Activated CD8-positive, alpha-beta memory T cell treated with anti-CD3 and anti-CD28 coated beads for 1 hour (primary cell): ENCODE results near the gene TPGS2.
"Not testable (repeated sequence)": the region's sequence is repeated elsewhere in the genome, so short reads cannot be mapped to it uniquely, and the experiment has no call there.

Experiments
- DNase-seq, 2 donors: peaks; one replicate each; pipeline ENCODE4 v3.0.0-alpha.2; 2020; ENCODE audit warnings: low read depth in 1 of 2; ENCODE audit errors: extremely low read depth in 1 of 2

Gene TPGS2

DNA sequence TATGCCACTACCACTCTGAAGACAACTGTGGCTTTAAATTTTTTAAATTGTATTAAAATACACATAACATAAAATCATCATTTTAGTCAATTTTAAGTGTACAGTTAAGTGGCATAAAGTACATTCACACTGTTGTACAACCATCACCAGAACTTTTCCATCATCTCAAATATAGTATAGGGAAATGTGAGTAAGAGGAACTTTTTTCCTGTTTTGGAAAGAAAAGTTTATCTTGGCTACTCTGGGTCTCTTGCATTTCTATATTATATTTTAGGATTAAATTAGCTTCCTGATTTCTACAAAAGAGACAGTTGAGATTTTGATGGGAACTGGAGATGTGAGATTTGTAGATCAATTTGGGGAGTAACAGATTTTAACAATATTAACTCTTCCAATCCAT is 3.3 kb downstream of the TPGS2 start:
- no peak for DNase-seq

DNA sequence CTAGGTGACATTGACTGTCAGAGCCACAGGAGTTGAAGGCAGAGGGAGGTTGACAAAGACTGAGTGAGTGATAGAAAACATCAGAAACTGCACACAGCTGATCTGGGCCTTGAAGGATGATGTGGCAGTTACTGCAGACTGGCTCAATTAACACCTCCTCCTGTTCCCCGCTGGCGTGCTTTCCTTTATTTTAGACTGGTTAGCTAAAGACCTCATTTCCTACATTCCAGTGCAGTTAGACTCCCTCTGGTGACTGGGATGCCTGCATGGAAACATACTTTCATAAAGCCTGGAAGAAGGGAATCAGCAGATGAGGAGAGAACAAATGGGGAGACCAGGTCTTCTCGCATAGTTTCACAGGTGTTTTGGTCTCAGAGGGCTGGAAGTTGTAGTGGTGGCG is 7.1 kb downstream of the TPGS2 start:
- DNase-seq: no peak

DNA sequence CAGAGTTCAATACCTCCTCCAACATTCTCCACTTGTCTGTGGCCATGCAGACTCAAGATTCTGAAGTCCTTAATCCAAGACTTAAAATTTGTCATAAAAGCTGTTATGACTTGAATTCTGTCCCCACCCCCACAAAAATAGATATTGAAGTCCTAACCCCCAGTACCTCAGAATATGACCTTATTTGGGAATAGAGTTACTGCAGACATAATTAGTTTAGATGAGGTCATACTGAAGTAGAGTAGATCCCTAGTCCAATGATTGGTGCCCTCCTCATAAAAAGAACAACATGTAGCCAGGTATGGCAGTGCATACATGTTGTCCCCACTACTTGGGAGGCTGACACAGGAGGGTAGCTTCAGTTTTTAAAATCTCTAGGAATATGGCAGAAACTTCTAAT is 9.2 kb downstream of the TPGS2 start:
- DNase-seq: no peak

DNA sequence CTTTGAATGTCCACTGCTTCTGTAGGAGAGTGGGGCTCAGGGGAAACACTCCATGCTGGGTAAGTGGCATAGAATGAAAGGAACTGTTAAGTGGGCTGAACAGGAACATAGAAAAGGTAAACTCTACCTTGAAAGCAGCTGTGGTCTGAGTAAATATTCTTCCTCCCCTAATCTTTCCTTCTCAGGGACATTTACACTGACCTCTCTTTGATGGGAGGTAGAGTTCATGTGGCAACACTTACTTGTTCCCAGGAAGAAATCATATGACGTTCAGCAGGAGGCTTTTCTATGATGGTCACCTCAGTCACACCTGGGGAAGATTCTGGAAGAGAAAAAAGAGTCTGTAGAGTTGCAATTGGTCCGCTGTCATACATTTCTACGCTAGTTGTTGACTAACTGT is 10.2 kb downstream of the TPGS2 start:
- DNase-seq: no peak

DNA sequence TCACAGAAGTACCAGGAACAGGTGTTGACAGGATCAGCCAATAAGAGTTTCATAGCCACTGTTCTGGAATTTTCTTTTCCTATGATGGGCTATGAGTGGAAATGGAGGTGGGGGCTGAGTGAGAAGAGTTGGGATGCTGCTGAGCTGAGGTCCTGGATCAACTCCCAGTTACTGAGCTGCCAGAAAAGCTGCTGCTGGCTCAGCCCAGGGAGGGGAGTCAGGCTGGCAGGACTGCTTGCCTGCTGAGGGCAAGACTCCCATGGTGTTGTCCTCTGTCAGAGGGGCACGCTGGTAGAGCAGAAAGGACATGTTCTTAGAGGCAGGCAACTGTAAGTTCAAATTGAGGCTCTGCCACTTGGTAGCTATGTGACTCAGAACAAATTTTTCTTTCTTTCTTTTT is 11.8 kb downstream of the TPGS2 start:
- DNase-seq: no peak

DNA sequence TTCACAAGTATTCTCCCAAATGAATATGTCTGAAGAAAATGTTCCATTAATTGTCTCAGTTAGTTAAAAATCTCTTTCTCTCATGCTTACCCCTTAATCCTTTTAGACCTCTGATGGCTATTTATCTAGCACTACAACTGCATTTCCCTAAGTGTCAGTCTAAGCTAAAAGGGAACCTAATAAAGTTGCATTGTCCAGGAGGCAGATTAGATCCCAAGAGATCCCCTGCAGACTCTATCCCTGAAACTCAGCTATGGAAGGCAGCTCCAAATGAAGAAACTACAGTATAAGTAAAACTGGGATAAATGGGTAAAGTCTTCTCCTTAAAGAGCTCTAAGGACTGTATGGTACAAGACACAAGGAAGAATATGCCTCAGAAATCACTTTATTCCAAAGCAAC is 12.7 kb downstream of the TPGS2 start:
- DNase-seq: not testable (repeated sequence)

DNA sequence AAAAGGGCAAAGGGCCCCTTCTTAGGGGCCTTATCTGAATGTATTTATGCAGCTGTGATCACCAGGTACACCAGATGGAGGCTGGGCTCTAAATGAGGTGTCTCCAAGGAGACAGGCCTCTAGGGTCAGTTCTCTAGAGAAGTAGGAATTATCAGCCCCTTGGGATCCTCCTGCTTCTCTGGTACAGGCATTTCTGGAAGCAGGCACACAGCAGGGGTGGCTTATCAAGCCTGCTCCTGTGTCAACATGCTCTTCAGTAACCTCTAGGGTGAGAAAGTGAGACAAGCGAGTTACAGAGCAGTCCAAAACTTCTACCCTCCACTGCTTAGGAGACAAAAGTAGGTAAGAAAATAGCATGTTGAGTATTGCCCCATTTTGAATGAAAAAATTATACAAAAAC is 13.8 kb downstream of the TPGS2 start:
- no peak for DNase-seq

DNA sequence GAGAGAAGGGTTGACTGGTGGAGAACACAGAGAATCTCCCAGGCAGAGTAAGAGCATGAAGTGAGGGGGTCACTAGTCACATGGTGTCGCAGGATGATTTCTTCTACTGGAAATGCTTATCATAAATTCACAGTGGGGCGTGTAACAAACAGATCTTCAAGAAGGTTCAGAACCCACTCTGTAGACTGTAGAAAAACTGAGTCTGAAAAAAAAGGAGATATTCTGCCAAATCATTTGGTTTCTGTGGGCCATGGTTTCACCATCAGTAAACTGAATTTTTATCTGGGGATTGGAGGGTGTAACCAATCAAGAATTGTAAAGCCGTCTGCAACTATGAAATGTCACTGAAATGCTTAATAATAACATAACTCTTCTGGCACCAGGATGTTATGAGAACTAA is 15.0 kb downstream of the TPGS2 start:
- no peak for DNase-seq

DNA sequence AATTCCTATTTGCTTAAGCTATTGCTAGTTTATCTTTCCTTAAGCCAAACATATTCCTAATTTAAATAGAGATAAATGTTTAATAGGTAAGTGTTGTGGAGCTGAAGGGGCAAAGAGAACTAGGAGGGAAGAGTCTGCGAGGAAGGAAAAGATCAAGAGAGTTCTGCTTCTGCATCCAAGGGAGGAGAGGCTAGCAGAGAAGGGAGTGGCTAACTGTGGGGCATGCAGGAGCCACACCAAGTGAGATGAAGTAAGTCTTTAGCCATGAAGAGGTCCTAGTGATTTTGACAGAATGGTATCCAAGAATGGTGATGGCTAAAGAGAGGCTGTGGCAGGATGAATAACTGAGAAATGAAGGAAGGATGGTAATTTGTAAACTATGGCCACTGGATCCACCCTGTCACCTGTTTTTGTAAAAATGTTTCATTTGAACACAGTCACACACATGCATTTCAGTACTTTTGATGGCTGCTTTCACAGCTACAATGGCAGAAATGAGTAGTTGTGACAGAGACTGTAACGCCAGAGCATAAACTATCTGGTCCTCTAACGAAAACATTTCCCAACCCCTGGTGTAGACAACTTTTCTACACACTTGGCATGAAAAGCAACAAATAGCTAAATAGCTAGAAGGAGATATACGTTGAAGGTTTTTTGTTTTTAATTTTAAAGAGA is 15.6 kb downstream of the TPGS2 start:
- no peak for DNase-seq

DNA sequence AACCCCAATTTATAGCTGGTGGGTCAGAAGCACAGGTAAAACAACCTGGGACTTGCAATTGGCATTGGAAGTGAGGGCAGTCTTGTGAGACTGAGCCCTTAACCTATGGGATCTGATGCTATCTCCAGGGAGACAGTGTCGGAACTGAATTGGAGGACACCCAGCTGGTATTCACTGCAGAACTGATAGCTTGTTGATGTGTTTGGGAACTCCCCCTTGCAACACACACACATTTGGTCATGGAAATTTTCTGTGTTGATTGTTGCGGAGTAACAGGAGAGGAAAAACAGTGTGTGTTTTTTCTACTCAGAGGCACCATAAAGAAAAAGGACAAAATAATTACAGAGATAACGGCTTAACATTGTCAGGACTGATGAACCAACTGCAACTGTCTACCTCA is 16.1 kb downstream of the TPGS2 start:
- no peak for DNase-seq

DNA sequence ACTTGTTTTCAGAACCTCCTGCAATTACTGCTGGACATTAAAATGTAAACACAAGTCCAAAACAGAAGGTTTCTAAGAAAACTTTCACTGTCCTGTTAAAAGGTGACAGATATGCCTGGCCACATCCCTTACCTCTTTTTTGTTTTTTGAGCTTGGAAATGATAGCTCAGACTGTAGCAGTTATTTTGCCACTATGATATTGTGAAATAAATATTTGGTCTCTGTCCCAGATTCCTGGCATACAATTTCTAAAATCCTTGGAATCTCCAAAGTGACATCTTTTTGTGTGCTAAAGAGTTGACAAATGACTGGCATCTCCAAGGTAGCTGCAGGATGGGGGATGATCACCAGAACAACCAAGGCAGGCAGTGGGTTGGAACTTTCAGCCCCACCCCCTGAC is 16.8 kb downstream of the TPGS2 start:
- no peak for DNase-seq

DNA sequence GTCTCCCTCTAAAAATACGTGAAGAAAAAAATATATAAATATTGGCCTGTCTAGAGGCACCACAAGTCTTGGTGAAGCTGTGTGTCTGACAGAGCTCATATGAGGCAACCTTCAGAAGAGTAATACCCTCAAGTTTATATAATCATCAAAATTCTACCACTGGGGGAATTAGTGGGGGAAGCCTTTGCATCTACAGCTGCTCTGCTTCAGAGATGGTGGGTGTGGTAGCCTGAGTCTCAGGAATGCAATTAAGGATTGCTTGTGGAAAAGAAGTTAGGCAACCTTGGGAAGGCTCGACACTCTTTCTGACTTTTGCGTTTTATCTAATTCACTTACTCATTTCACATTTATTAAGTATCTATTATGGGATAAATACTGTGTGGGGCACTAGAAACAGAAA is 17.4 kb downstream of the TPGS2 start:
- DNase-seq: no peak

DNA sequence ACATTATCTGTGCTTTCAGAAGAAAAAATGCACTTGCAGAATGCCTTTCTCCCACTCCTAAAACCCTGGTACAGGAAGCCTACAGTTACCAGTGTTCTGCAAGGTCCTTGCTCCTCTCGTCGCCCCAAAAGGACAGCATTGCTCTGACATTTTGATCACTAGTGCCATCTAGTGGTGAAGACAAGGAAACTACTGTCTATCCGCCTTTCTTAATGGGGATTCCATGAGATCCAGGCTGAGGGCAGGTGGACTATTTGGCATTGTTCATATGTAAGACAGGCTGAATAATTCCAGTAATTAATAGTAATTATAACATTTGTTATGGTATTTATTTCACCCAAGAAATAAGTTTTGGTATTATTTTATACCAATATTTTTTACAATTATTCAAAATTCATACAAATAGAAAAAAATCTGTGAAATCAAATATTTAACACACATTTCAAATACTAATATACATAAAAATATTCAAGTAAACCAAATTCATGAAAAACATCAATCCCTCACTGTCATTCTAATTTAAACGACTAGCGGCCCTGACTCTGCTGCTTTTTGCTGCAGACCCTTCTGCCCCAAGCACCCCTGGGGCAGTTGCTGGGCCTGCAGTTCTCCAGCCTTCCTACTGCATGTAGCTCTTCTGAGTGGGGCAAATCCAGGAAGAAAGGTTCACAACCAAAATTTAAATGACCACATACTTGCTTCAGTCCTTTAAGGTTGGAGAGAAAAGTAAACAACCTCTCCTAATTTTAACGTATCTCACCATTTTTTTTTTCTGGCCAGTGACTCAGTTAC is 19.0 kb downstream of the TPGS2 start:
- peak in 1 of 2 donors; percentile 6 for DNase-seq

DNA sequence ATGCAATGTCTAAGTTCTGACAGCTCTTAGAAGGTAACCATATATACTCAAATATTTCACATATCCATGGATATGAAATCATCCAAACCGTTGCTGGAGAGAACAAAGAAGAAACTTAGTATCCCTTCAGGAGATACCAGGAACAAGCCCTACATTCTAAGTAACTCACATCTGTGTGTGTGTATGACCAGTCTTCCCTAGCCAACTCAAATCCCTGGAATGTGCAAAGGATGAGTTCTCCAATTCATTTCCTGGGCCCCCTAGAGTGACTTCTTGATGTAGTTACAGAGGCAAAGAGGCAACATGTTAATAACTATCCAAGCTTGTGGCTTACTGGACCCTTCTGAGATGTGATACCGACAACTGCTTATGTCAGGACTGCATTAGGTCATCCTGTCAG is 20.1 kb downstream of the TPGS2 start:
- DNase-seq: no peak

DNA sequence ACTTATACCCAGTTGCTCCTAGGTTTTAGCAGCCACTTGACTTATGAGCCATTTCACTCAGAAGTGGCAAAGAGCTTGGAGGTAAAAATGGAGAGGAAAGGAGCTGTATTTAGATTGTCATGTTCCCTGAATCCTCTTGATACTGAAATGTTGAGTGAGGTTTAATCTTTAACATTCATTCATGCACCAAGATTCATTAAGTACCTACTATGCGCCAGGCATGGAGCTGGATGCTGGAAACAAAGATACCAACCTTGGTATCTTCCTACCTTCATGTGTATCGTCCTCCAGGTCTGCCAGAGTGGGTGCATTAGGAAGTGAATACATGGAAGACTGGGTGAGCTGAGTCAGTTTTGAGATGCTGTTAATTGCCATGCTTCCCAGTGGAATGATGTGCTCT is 23.7 kb downstream of the TPGS2 start:
- no peak for DNase-seq

DNA sequence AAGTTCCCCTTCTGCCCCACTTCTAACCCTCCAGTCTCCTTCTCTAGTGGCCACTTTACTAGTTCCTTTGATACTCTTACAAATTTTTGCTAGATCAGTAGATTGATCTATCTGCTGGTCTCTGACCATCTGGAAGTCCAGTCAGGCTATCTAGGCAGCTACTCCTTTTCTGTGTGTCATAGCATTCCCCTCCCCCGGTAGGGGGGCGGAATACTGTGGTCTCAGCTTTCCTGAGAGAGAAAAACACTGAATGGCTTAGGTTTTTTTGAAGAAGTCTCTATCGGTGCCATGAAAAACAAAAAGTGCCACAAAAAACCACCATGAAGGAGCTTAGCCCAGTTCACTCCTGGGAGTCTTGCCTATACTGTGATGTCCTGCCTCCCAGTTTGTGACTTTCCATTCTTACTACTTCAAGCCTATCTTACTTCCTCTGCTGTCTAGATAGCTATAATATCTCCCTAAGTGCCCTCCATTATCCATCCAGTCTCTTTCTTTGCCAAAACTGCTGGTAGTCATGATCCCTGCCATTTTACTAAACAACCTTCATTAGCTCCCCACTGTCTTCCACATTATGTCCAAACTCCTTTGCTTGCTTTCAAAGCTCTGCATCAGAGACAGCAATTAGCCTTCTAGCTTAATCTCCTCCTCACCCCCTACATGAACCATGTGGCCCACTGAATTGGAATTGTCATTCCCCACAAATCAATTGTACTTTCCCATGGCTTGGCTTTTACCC is 29.9 kb downstream of the TPGS2 start:
- DNase-seq: no peak

DNA sequence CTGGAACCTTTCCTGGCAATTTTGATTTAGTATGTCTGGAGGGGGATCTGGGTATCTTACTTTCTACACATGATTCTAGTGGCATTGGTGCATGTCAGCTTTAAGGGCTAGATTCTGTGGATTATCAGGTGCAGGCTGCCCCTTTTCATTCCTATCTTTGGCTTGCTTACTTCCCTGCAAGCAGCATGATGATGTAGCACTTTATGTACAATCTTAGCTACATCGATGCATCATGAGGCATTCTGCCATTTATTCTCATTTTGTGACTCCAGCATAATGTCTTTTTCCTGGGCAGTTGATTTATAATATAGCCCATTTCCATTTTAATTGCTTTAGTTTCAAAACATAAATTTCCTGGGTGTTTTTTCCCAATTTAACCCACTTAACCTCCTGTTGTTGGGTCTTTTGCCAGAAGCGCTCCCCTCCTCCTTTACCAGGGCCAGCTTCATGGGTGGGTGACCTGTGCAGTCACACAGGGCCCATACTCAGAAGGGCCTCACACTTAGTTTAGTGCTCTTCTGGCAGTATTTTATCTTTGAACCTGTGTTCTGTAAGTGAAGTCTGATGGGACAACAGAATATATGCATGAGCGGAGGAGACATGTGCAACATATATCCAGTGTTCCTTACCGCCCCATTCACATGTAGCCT is 36.0 kb downstream of the TPGS2 start:
- DNase-seq: no peak

DNA sequence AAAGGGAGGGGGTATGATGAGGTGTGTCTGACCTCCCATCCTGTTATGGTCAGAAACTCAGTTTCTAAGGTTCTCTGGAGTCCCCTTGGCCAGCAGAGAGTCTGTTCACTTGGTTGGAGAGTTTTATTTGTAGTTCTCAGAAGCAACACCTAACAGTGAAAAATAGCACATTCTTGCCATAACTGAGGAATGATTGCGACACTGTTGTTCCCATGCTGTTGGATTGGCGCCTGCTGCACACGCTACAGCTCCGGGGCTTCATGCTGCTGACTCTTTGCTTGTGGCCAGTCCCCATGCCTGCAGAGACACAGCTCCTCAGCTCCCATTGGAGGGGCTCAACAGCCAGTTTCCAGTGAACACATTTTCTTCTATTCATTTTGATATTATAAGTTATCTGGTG is 42.1 kb downstream of the TPGS2 start:
- no peak for DNase-seq

DNA sequence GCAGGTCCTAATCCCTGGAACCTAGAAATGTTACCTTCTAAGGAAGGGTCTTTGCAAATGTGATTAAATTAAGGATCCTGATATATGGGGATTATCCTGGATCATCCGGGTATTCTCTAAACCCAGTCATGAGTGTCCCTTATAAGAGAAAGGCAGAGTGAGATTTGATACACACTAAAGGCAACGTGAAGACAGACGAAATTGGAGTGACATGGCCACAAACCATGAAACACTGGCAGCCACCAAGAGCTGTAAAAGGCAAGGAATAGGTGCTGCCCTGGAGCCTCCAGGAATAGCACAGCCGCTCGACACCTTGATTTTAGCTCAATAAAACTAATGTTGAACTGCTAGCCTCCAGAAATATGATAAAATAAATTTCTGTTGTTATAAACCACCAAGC is 45.0 kb downstream of the TPGS2 start:
- DNase-seq: no peak

DNA sequence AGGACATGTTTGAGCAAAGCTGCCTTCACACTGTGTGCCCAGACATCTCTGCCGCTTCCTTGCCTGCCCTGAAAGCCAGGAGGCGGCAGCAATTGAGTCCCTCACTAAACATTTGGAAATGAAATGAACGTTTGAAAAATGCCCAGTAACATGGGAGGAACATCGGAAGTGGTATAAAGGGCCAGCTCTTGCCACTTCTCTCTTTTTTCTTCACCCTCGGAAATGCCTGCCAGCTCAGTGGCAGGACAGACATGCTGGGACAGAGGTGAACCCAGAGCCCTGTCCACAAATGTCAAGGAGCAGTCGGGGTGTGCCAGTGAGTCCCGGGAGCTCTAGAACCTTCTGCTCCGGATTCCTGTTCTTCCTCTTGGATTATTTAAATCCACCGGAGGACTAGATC is 46.1 kb downstream of the TPGS2 start:
- no peak for DNase-seq

DNA sequence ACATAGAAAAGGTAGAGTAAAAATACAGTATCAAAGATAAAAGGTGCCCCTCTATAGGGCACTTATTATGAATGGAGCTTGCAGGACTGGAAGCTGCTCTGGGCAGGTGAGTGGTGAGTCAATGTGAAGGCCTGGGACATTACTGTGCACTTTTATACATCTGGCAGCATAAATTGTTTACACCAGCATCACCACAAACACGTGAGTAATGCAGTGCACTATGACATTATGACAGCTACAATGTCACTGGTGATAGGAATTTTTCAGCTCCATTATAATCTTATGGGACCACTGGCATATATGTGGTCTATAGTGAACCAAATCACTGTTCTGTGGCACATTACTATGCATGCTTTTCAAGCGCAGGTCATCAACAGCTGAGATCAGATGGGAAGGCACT is 48.1 kb downstream of the TPGS2 start:
- DNase-seq: no peak

DNA sequence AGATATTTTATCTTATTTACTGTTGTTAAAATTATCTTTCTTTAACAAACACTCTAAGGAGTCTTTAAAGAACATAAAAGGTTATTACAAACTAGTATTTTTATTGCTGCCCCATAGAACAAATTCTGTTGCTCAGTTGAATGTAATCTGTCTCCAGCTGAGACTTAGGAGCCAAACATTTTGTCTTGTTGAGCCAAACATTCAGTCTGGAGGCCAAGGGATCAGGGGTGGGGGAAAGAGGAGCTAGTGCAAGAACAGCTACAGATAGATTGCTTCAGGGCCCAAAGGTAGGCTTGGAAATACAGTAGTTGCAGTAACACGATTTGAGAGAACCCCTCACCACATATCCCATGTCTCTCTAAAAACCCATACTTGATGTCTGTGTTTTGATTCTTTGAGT is 51.2 kb downstream of the TPGS2 start:
- no peak for DNase-seq
